ENCODE measurements around the gene COL1A1. TPM values are rescaled to one million over a fixed set of nuclear protein-coding genes. Genes with fewer than 3 reads are reported as not detected.

Gene COL1A1
- total RNA-seq, 1 donor from 2014 or later, result 14.8 TPM

DNA sequence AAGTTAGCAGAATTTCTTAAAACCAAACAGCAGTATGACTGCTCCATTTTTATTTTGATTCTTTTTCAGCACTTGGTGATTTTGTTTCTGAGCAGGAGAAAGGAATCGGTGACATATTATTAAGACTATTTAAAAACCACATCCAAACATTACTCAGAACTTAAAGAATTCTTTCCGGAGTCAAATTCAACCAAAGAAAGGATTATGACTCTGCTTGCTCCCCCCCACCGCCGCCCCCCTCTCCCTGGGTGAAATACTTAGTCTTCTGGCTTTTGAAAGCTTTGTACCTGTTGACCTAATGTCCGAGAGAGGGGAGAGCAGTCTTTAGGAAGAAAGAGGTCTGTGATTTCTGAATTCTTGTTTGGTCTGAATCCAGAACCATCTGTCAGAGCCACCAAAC lies 17.9 kb upstream of the COL1A1 start:
- no peak for DNase-seq (ENCODE audit: low read depth, low spot score)

DNA sequence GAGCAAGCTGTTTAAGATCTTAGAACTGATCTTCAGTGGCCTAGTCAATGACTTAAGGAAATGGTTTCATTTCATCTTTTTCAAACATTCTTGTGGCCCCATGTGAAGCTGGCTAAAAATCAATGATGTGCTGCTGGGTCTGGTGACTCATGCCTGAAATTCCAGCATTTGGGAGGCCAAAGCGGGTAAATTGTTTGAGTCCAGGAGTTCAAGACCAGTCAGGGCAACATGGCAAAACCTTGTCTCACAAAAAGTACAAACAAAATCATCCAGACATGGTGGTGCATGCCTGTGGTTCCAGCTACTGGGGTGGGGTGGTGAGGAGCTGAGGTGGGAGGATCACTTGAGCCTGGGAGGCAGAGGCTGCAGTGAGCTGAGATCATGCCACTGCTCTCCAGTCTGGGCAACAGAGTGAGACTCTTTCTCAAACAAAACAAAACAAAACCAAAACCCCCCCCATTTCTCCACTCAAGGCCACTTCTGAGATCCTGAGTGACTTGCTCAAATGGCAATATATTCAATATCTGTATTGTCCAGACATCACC lies 17.4 kb upstream of the COL1A1 start:
- peaks cover 32% of the 10 kb centered on the region for H3K4me1 Mint-ChIP-seq
- DNase-seq (ENCODE audit: low read depth, low spot score), result no peak
- TF ChIP-seq, protein P1, sequence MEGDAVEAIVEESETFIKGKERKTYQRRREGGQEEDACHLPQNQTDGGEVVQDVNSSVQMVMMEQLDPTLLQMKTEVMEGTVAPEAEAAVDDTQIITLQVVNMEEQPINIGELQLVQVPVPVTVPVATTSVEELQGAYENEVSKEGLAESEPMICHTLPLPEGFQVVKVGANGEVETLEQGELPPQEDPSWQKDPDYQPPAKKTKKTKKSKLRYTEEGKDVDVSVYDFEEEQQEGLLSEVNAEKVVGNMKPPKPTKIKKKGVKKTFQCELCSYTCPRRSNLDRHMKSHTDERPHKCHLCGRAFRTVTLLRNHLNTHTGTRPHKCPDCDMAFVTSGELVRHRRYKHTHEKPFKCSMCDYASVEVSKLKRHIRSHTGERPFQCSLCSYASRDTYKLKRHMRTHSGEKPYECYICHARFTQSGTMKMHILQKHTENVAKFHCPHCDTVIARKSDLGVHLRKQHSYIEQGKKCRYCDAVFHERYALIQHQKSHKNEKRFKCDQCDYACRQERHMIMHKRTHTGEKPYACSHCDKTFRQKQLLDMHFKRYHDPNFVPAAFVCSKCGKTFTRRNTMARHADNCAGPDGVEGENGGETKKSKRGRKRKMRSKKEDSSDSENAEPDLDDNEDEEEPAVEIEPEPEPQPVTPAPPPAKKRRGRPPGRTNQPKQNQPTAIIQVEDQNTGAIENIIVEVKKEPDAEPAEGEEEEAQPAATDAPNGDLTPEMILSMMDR (conservative IDR thresholded peaks at IDR 0.05), result no peak
- H3K36me3 Mint-ChIP-seq (ENCODE audit: low read depth), result no peaks in the 10 kb centered on the region
- no peak overlapping the region for H3K4me3 Mint-ChIP-seq
- H3K9me3 Mint-ChIP-seq, result no peaks in the 10 kb centered on the region
- H3K27me3 Mint-ChIP-seq (ENCODE audit: low read depth), result no peaks in the 10 kb centered on the region
- no peak overlapping the region for H3K27ac Mint-ChIP-seq (ENCODE audit: unreplicated experiment)

More for the DNA sequence above, 17.9 kb upstream of the COL1A1 start:
- H3K9me3 Mint-ChIP-seq, result no peaks in the 10 kb centered on the region
- no peak overlapping the region for H3K4me3 Mint-ChIP-seq
- H3K4me1 Mint-ChIP-seq, result peaks cover 32% of the 10 kb centered on the region
- TF ChIP-seq, protein P1 (conservative IDR thresholded peaks at IDR 0.05), result no peak
- no peaks in the 10 kb centered on the region for H3K36me3 Mint-ChIP-seq (ENCODE audit: low read depth)
- no peaks in the 10 kb centered on the region for H3K27me3 Mint-ChIP-seq (ENCODE audit: low read depth)
- H3K27ac Mint-ChIP-seq (ENCODE audit: unreplicated experiment), result no peak overlapping the region

DNA sequence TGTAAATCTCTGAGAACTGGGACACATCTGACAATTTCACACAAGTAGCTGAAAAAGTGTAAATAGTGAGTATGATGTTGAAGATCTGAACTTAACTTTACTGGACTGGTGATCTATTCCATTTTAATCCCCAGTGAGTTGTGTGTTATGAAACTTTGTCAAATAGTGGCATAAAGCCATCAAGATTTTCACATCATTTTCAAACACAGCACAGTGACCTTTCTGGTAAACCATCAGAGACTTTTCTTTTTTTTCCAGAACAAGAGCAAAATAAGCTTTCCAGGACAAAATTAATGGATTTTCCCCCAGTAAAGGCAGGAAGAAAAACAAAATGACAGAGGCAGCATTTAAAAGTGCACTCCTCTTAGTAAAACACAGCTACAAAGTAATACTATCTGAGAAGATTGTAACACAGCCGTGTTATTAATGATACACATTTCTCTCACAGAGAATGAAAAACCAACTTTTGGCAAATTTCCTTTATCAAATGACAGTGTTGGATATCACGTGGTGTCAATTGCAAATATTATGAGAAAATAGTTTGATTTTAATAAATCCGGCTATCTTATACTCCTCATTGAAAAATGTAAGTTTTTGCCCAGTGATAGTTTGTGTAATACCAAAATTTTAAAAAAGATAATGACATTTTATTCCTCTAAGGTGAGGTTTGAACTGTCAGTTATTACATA lies 16.8 kb upstream of the COL1A1 start:
- TF ChIP-seq, protein P1 (conservative IDR thresholded peaks at IDR 0.05), result no peak
- Mint-ChIP-seq H3K9me3 (no peaks in the 10 kb centered on the region), H3K4me3 (no peak overlapping the region), H3K27ac (ENCODE audit: unreplicated experiment) (no peak overlapping the region), H3K4me1 (peaks cover 34% of the 10 kb centered on the region), H3K27me3 (ENCODE audit: low read depth) (no peaks in the 10 kb centered on the region), H3K36me3 (ENCODE audit: low read depth) (no peaks in the 10 kb centered on the region)
- DNase-seq (ENCODE audit: low read depth, low spot score), result no peak

DNA sequence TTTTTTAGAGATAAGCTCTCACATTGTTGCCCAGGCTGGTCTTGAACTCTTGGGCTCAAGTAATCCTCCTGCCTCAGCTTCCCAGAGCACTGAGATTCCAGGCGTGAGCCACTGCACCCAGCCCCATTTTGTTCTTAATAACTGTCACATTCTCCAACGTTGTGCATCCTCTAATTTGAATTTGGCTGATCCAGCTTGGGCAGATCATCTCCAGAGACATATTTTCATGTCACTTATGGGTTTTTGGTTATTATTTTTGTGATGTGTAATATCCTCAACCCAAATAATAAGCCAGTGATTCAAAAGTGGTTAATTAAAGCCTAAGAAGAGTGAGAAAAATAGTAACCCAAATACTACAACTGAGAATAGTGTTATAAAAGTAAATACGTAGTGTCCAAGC lies 16.2 kb upstream of the COL1A1 start:
- Mint-ChIP-seq H3K27me3 (ENCODE audit: low read depth) (no peaks in the 10 kb centered on the region), H3K4me3 (no peak overlapping the region), H3K36me3 (ENCODE audit: low read depth) (no peaks in the 10 kb centered on the region), H3K4me1 (peaks cover 40% of the 10 kb centered on the region), H3K27ac (ENCODE audit: unreplicated experiment) (no peak overlapping the region), H3K9me3 (no peaks in the 10 kb centered on the region)
- no peak for DNase-seq (ENCODE audit: low read depth, low spot score)
- TF ChIP-seq, protein P1 (conservative IDR thresholded peaks at IDR 0.05), result no peak

DNA sequence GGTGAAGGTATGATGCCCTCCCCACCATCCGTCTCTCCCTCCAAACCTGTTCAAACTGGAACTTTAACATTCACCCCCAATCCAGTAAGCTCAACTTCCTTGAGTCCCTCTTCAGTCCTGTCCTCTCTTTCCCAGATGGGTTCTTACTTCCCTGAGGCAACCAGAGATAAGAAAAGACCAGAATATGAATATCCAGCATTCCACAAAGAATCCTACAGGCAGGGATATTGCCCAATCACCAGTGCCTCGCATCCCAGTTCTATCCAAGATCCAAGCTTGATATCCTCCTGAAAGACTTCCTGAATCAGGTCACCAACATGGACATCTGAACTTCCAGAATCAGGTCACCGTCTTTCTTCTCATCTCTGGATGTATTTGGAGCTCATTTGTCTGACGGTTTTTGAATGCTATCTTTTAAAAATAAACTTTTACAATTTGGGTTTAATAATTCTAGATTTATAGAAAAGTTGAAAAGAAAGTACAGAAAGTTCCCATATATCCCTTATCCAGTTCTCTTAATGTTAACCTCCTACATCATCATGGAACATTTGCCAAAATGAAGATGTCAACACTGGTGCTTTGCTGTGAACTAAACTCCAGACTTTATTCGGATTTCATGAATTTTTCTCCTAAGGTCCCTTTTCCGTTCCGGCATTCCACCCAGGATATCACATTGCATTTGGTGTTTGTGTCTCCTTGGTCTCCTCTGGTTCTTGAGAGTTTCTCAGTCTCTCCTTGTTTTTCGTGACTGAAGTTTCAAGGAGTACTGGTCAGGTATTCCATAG lies 13.7 kb upstream of the COL1A1 start:
- H3K27me3 Mint-ChIP-seq (ENCODE audit: low read depth), result peaks cover 2% of the 10 kb centered on the region
- H3K4me3 Mint-ChIP-seq, result no peak overlapping the region
- TF ChIP-seq, protein P1 (conservative IDR thresholded peaks at IDR 0.05), result no peak
- peaks cover 48% of the 10 kb centered on the region for H3K4me1 Mint-ChIP-seq
- no peak overlapping the region for H3K27ac Mint-ChIP-seq (ENCODE audit: unreplicated experiment)
- no peaks in the 10 kb centered on the region for H3K36me3 Mint-ChIP-seq (ENCODE audit: low read depth)
- no peak for DNase-seq (ENCODE audit: low read depth, low spot score)
- no peaks in the 10 kb centered on the region for H3K9me3 Mint-ChIP-seq
